GM19193 (cell line): ENCODE measurements around the gene SELP.

Source experiments
- POLR2A ChIP-seq: IDR thresholded peaks from 4 replicates; pipeline ENCODE4 v1.6.1; 2011; ENCODE audit not compliant: insufficient read depth, insufficient read length; ENCODE audit errors: extremely low read depth

Gene SELP

DNA sequence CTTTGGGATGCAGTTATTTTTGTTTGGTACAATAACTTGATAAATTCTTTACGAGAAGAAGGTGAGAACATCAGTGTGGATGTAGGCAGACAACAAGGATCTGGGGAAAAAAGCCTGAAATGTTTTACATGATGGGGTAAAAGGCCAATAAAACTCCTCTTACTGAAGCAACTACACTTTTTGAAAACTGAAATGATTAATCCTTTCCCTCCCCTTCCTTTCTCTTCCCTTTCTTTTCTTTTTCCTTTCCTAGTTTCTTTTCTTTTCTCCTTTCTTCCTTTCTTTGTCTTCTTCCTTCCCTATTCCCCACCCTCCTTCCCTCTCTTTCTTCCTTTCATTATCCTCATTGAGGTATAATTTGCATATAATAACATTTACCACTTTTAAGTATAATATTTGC is 68.2 kb downstream of the SELP start:
- TF ChIP-seq POLR2A, result no peak

DNA sequence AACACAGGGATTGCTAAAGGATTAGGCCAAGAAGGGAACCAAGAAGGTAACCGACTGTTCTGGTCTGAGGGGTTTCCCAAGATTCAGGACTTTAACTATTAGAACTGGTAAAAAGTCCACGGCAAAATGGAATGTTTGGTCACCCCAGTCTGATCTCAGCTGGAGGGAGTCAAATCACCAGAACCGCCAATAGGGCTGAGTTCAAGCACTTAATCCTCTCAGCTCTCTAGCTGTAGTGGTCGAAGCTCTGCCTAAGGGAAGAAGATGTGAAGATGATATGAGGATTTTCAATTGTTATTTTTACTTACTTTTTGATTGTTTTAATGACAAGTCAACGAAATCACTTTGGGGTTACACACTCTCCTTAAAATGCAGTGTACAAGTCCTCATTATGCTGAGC is 72.8 kb downstream of the SELP start:
- TF ChIP-seq POLR2A, result no peak

DNA sequence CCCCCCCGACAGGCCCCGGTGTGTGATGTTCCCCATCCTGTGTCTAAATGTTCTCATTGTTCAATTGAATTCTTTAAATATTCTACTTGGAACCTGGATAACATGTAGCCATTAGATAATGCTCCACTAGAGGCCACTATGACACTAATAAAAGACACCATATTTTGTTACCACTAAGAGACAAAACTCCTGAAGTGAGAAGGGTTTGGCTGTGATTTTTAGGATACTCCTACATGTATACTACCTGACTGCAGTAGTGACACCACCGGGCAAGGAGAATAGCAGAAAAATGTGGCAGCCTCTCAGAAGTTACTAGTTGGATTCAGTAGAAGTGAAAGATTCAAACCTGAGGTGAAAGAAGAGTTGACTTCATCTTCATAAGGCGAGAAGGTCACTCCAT is 79.6 kb downstream of the SELP start:
- TF ChIP-seq POLR2A, result no peak

DNA sequence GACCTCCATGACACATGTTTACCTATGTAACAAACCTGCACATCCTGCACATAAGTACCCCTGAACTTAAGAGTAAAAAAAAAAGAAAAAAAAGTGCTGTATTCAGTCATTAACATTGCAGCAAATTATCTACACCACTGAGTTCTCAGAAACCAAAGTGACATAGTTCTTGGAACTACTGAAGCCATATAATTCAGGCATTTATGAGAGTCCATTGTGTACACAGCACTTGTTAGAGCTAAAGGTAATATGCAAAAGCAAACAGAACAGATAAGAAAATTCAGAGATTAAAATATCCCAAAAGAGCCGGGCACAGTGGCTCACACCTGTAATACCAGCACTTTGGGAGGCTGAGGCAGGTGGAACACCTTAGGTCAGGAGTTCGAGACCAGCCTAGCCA is 81.6 kb downstream of the SELP start:
- no peak for TF ChIP-seq POLR2A

DNA sequence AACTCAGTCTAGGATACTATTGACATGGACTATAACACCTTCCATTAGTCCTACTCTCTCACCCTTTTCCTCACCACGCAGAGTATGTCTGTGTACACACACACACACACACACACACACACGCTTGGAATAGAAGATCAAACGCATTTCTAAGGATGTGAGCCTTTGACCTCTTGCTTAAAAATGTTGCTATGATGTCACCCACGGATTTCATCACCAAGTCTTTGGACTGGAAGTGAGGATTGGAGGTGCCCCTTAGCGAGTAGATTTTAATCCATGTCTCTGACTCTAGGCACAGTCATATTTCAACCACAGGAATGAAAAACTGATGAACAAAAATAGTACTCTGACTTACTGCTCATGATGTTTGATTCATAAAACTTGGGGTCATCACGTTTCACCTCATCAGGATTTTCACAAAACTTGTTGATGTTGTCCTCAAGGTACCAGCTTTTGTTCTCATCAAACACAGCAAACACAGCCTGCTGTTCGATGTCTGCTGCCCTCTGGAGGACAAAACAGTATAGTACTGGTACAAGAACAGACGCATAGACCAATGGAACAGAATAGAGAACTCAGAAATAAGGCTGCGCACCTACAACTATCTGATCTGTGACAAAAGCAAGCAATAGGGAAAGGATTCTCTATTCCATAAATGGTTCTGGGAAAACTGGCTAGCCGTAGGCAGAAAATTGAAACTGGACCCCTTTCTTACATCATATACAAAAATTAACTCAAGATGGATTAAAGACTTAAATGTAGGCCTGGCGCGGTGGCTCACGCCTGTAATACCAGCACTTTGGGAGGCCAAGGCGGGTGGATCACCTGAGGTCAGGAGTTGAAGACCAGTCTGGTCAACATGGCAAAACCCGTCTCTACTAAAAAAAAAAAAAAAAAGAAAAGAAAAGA is 83.6 kb downstream of the SELP start:
- TF ChIP-seq POLR2A, result no peak

DNA sequence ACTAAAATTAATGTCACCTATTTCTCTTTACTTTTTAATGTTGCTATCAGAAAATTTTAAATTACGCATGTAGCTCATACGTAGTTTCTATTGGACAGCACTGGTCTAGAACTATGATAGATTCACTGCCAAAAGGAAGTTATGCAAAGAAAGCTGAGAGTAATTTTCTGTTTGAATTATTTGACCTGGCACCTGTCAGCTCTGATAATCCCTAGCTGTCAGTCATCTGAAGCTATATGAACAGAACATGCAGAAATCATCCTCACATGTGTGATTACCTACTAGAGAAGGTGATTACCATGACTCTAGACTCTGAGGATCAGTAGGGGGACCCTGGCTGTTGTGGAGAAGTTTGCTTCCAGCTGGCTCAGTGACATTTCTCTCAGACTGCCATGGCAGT is 84.5 kb downstream of the SELP start:
- TF ChIP-seq POLR2A, result no peak

DNA sequence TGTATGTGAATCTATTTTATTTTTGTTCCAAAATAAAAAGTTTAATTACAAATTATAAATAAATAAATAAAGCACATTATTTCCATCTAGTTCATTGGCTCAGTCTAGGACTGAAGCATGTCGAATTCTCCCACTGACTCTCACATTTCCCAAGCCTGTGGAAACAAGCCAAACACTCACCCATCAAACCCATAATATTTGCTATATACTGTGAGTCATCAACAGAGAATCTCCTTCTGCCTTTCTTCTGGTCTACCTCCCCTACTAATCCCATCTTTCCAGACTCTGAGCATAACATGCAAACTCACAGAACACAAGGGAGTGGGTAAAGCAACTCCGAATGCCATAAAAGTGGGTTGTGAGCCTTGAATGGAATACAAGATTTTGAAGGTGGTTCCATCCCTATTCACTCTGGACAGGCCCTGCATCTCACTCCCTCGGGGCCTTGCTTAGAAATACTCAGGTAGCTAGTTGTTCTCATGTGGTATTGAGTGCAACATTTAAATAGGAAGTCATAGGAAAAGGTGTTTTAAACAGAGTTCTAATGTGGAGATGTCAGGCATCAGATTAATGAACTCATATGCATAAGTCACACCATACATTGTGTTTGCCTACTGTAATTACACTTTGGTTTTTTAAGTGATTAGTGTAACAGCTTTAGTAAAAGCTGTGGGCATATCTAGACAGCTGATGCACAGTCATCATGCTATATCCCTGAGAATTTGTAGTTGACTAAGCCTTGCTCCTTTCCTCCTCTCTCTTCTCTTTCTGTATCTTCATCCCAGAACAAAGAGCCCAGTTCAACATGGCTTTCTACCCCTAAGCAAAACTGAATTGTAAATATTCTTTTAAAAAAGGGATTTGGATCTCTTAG is 90.7 kb downstream of the SELP start:
- no peak for TF ChIP-seq POLR2A
